ENCODE data around the gene HGFAC. TPM values are rescaled to one million over a fixed set of nuclear protein-coding genes. Genes with fewer than 3 reads are reported as not detected.

HGFAC gene
- total RNA-seq, 1 experiment from 2014 or later = 0.28 TPM

DNA sequence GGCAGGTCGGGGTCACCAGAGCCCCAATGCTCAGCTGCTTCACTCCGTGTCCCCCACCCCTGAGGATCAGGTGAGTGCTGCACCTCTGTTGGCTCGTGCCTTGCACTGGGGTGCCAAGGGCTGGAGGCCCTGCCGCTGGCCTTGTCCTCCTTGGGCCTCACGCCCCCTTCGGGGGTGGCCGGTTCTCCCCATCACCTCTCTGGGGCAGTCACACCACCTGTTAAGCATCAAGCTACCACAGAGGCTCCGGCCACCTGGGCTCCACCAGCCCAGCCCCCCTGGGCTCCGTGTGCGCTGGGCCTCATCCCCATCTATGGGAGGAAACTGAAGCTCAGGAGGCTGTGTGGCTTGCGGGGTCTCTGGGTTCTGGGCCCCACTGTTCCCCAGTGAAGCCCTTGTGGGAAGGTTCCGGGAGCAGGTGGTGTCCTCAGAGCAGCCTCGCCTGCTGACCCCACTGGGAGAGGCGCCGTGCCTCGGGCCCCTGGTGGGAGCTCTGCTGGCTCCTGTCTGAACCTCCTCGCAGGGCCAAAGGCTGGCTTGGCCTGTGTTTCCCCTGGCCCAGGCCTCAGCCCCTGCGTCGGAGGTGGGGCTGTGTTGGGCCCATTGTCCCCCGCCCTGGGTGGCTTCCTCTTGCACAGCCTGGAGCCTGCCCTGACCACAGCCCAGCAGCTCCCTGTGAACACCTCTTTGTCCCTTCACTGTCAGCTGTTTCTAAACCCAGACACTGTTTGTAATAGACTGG, 52.1 kb downstream of the HGFAC start:
- Mint-ChIP-seq H3K4me3 (ENCODE audit: unreplicated experiment) (no peak overlapping the region), H3K9me3 (ENCODE audit: unreplicated experiment) (no peaks in the 10 kb centered on the region), H3K36me3 (ENCODE audit: insufficient read depth, unreplicated experiment) (peaks cover 5% of the 10 kb centered on the region), H3K4me1 (ENCODE audit: insufficient read depth, unreplicated experiment) (no peaks in the 10 kb centered on the region), H3K27ac (ENCODE audit: low read depth, unreplicated experiment) (no peak overlapping the region), H3K27me3 (ENCODE audit: insufficient read depth, unreplicated experiment) (no peaks in the 10 kb centered on the region)
- intact Hi-C loops (cut with micrococcal nuclease) = no loop called here
- POLR2A ChIA-PET = no interaction called here
- CTCF ChIA-PET = interaction anchor here (0.5 kb wide), 1 partner anchor 13 kb away, joined by 4 read pairs; no protein-coding TSS in a partner anchor
- no TSS peak for BruUV-seq (replicated peaks)
- TF ChIP-seq, protein P1, sequence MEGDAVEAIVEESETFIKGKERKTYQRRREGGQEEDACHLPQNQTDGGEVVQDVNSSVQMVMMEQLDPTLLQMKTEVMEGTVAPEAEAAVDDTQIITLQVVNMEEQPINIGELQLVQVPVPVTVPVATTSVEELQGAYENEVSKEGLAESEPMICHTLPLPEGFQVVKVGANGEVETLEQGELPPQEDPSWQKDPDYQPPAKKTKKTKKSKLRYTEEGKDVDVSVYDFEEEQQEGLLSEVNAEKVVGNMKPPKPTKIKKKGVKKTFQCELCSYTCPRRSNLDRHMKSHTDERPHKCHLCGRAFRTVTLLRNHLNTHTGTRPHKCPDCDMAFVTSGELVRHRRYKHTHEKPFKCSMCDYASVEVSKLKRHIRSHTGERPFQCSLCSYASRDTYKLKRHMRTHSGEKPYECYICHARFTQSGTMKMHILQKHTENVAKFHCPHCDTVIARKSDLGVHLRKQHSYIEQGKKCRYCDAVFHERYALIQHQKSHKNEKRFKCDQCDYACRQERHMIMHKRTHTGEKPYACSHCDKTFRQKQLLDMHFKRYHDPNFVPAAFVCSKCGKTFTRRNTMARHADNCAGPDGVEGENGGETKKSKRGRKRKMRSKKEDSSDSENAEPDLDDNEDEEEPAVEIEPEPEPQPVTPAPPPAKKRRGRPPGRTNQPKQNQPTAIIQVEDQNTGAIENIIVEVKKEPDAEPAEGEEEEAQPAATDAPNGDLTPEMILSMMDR (IDR thresholded peaks at IDR 0.05; ENCODE audit: unreplicated experiment) = no peak
- no peak for DNase-seq (ENCODE audit: unreplicated experiment)

DNA sequence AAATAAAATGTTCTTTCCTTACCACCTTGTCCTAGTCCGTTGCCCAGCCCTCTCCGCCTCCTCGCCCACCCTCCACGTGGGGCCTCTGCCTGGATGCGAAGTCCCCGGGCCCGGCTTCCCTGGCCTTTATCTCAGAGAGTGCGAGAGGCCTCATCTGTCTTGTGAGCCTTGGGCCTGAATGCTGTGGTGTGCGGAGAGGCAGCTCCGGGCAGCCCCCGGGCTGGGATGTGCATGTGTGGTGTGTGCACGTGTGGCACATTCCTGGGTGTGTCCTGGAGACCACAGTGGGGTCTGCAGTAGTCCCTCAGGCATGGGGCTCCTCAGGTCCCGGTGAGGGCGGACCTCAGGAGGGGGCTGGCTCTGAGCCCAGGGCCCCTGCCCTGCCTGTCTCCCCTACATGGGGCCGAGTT, 52.7 kb downstream of the HGFAC start:
- Mint-ChIP-seq H3K36me3 (ENCODE audit: insufficient read depth, unreplicated experiment) (peaks cover 5% of the 10 kb centered on the region), H3K4me3 (ENCODE audit: unreplicated experiment) (no peak overlapping the region), H3K27me3 (ENCODE audit: insufficient read depth, unreplicated experiment) (no peaks in the 10 kb centered on the region), H3K4me1 (ENCODE audit: insufficient read depth, unreplicated experiment) (no peaks in the 10 kb centered on the region), H3K9me3 (ENCODE audit: unreplicated experiment) (no peaks in the 10 kb centered on the region), H3K27ac (ENCODE audit: low read depth, unreplicated experiment) (no peak overlapping the region)
- no TSS peak for BruUV-seq (replicated peaks)
- DNase-seq (ENCODE audit: unreplicated experiment) = no peak
- ChIA-PET POLR2A (no interaction called here), CTCF (interaction anchor here (0.5 kb wide), 1 partner anchor 14 kb away, joined by 4 read pairs; no protein-coding TSS in a partner anchor)
- TF ChIP-seq, protein P1 (IDR thresholded peaks at IDR 0.05; ENCODE audit: unreplicated experiment) = no peak
- intact Hi-C loops (cut with micrococcal nuclease) = no loop called here

DNA sequence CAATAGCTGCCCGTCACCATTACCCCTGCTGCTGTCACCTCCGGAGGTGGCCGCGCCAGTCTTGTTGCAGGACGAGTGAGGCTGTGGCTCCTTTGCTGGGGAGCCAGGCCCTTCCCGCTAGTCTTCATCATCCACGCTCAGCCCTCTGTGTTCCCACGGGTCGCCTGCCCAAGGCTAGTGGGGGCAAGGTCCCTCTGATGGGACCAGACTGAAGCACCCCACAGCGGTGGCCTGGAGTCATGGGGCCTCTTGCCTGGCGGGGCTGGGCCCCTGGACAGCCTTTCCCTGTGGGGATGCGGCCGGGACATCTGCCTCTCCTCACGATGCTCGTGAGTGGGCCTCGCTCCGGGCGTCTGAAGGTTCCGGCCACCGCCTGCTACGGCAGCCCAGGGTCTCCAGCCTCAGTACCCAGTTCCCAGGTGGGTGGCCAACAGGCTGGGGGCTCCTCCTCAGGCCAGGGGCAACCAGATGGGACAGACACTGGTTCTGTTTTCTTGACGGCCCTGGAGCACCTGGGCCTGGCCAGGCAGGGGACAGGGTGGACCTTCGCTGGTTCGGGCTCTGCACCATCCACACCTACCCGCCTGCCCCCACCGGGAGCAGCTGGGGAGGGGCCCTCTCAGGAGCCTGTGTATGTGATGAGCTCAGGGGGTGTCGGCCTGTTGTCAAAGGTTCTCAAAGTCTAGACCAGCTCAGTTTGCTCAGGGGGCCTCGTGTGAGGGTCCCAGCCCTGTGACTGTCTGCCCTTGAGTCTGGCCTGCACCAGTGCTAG, 53.6 kb downstream of the HGFAC start:
- CTCF ChIA-PET = interaction anchor here (0.7 kb wide), 1 partner anchor 52 kb away, joined by 3 read pairs; no protein-coding TSS in a partner anchor
- H3K27me3 Mint-ChIP-seq (ENCODE audit: insufficient read depth, unreplicated experiment) = no peaks in the 10 kb centered on the region
- peaks cover 2% of the 10 kb centered on the region for H3K36me3 Mint-ChIP-seq (ENCODE audit: insufficient read depth, unreplicated experiment)
- TF ChIP-seq, protein P1 (IDR thresholded peaks at IDR 0.05; ENCODE audit: unreplicated experiment) = no peak
- BruUV-seq (replicated peaks) = no TSS peak
- no peak overlapping the region for H3K4me3 Mint-ChIP-seq (ENCODE audit: unreplicated experiment)
- intact Hi-C loops (cut with micrococcal nuclease) = no loop called here
- DNase-seq (ENCODE audit: unreplicated experiment) = no peak
- POLR2A ChIA-PET = interaction anchor here (0.9 kb wide), 1 partner anchor 20 kb away, joined by 3 read pairs; no protein-coding TSS in a partner anchor
- H3K27ac Mint-ChIP-seq (ENCODE audit: low read depth, unreplicated experiment) = no peak overlapping the region
- no peaks in the 10 kb centered on the region for H3K4me1 Mint-ChIP-seq (ENCODE audit: insufficient read depth, unreplicated experiment)
- H3K9me3 Mint-ChIP-seq (ENCODE audit: unreplicated experiment) = no peaks in the 10 kb centered on the region

DNA sequence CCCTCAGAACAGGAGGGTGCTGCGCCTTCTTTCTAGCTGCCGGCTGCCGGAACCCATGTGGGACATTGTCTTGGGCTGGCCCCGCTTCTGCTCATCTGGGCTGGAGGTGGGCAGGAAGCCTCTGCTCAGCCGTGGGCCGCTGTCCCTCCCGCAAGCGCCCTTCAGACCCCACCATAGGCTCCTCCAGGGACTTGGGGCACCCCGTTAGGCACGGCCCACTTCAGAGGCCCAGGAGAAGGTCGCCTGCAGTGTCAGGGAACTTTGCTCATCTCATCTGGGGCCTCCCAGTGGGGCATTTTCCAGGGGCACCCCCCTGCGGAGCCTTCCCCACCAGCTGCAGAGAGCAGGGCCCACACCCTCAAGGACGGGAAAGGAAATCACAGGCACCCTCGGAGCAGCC, 54.3 kb downstream of the HGFAC start:
- Mint-ChIP-seq H3K9me3 (ENCODE audit: unreplicated experiment) (no peaks in the 10 kb centered on the region), H3K27me3 (ENCODE audit: insufficient read depth, unreplicated experiment) (no peaks in the 10 kb centered on the region), H3K4me1 (ENCODE audit: insufficient read depth, unreplicated experiment) (no peaks in the 10 kb centered on the region), H3K4me3 (ENCODE audit: unreplicated experiment) (no peak overlapping the region), H3K27ac (ENCODE audit: low read depth, unreplicated experiment) (no peak overlapping the region), H3K36me3 (ENCODE audit: insufficient read depth, unreplicated experiment) (peaks cover 6% of the 10 kb centered on the region)
- ChIA-PET POLR2A (interaction anchor here (0.9 to 1.1 kb wide), 2 partner anchors 19 to 55 kb away, joined by 3 read pairs; no protein-coding TSS in a partner anchor), CTCF (interaction anchor here (0.7 kb wide), 1 partner anchor 52 kb away, joined by 3 read pairs; no protein-coding TSS in a partner anchor)
- BruUV-seq (replicated peaks) = no TSS peak
- intact Hi-C loops (cut with micrococcal nuclease) = no loop called here
- TF ChIP-seq, protein P1 (IDR thresholded peaks at IDR 0.05; ENCODE audit: unreplicated experiment) = no peak
- DNase-seq (ENCODE audit: unreplicated experiment) = no peak

Measured in MCF 10A (cell line).